MM.1S (cell line): ENCODE measurements around the gene COBL.

Experiments used
- CTCF ChIP-seq: fragments of 300-600 bp; sonication (generic); IDR thresholded peaks from 2 replicates; pipeline ENCODE4 v1.5.1; 2016; ENCODE audit warnings: antibody characterized with exemption, low read length, mixed read lengths
- EZH2 ChIP-seq: fragments of 300-600 bp; sonication (generic); optimal IDR thresholded peaks from 2 replicates; pipeline ENCODE3; 2017; ENCODE audit warnings: low read depth, mild to moderate bottlenecking, antibody characterized with exemption, low read length, mixed read lengths

GRCh38 chr7:51261950-51262795 is 54.4 kb downstream of the COBL start:
- no peak for TF ChIP-seq CTCF
- no peak for TF ChIP-seq EZH2
